Stomach smooth muscle (tissue), 2 donors: ENCODE results near the gene KIF3C.
A peak's percentile ranks its signal among the peaks of the same experiment; 100 is the strongest.
"Not testable (repeated sequence)": the region's sequence is repeated elsewhere in the genome, so short reads cannot be mapped to it uniquely, and the experiment has no call there.

Experiments used
- H3K27ac ChIP-seq: one replicate; pipeline ENCODE4 v1.7.0; 2013; ENCODE audit warnings: mild to moderate bottlenecking, low read length, inconsistent platforms
- H3K27me3 ChIP-seq, 2 donors: one replicate each; pipeline ENCODE4 v1.7.0; 2013; ENCODE audit warnings: low read length in 2 of 2; ENCODE audit not compliant: insufficient read depth in 2 of 2, control insufficient read depth in 1 of 2
- H3K36me3 ChIP-seq, 2 donors: one replicate each; pipeline ENCODE4 v1.7.0; 2013; ENCODE audit warnings: low read length in 2 of 2; ENCODE audit not compliant: control insufficient read depth in 2 of 2, insufficient read depth in 2 of 2
- H3K4me1 ChIP-seq: one replicate; pipeline ENCODE4 v1.7.0; 2013; ENCODE audit warnings: low read length; ENCODE audit not compliant: control insufficient read depth, insufficient read depth
- H3K4me3 ChIP-seq, 2 donors: one replicate each; pipeline ENCODE4 v1.7.0; 2013; ENCODE audit warnings: low read length in 2 of 2
- H3K9ac ChIP-seq, 2 donors: one replicate each; pipeline ENCODE4 v1.7.0; 2013; ENCODE audit warnings: low read length in 2 of 2, mild to moderate bottlenecking in 1 of 2
- H3K9me3 ChIP-seq, 2 donors: one replicate each; pipeline ENCODE4 v1.7.0; 2013; ENCODE audit warnings: low read length in 2 of 2; ENCODE audit not compliant: control insufficient read depth in 2 of 2
- donor health status: healthy.
- donor health status: Pancreatic carcinoma.

KIF3C gene

DNA sequence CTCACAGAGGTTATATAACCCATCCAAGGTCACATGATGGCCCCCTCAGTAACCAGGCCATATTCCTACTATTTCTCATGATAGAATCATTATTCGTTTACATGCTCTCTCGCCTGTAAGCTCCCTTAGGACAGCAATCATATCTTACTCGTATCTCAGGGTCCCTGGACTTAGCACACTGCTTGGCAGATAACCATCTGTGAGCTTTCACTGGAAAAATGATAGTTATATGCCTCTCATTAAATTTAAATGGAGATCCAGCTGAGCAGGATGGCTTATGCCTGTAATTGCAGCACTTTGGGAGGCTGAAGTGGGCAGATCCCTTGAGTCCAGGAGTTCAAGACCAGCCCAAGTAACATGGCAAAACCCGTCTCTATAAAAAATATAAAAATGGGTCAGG is 21.9 kb downstream of the KIF3C start:
- H3K4me3 ChIP-seq, result no peak overlapping the region
- no peaks in the 10 kb centered on the region for H3K27me3 ChIP-seq
- no peaks in the 10 kb centered on the region for H3K9me3 ChIP-seq
- no peaks in the 10 kb centered on the region for H3K36me3 ChIP-seq
- no peaks in the 10 kb centered on the region for H3K4me1 ChIP-seq
- no peak overlapping the region for H3K9ac ChIP-seq
- no peak overlapping the region for H3K27ac ChIP-seq

DNA sequence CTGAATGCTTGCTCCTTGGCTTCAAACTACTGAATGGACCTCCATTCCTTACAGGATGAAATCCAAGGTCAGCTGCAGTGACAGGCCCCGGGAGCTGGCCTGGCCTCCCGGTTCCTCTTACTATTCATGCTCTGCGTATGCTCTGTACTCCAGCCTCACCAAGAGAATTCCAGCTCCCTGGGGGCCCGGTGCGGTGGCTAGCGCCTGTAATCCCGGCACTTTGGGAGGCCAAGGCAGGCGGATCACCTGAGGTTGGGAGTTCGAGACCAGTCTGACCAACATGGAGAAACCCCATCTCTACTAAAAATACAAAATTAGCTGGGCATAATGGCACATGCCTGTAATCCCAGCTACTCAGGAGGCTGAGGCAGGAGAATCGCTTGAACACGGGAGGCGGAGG is 23.7 kb downstream of the KIF3C start:
- not testable (repeated sequence) for H3K27me3 ChIP-seq

DNA sequence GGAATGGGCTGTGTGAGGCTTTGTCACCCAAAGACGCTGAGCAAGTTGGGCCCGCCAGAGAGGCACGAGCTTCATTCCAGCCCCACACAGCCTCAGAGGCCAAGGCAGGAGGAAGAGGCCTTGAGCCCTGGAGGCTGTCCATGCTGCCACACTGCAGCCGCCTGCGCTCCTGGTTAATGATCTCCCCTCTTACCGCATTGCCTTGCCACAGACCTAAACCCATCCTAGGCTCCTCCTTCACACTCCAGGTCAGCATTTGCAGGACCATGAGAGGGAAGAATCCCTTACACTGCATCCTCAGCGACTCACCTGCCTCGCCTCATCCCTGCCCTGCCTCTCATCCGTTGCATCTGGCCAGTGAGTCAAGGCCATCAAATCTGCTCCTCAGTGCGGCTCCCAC is 24.6 kb downstream of the KIF3C start:
- H3K36me3 ChIP-seq, result no peaks in the 10 kb centered on the region
- no peaks in the 10 kb centered on the region for H3K4me1 ChIP-seq
- H3K9me3 ChIP-seq, result no peaks in the 10 kb centered on the region
- no peaks in the 10 kb centered on the region for H3K27me3 ChIP-seq
- H3K9ac ChIP-seq, result no peak overlapping the region
- H3K4me3 ChIP-seq, result no peak overlapping the region
- H3K27ac ChIP-seq, result no peak overlapping the region

More for the DNA sequence above, 23.7 kb downstream of the KIF3C start:
- not testable (repeated sequence) for H3K4me1 ChIP-seq, H3K9me3 ChIP-seq, H3K9ac ChIP-seq, H3K27ac ChIP-seq, H3K36me3 ChIP-seq, H3K4me3 ChIP-seq

DNA sequence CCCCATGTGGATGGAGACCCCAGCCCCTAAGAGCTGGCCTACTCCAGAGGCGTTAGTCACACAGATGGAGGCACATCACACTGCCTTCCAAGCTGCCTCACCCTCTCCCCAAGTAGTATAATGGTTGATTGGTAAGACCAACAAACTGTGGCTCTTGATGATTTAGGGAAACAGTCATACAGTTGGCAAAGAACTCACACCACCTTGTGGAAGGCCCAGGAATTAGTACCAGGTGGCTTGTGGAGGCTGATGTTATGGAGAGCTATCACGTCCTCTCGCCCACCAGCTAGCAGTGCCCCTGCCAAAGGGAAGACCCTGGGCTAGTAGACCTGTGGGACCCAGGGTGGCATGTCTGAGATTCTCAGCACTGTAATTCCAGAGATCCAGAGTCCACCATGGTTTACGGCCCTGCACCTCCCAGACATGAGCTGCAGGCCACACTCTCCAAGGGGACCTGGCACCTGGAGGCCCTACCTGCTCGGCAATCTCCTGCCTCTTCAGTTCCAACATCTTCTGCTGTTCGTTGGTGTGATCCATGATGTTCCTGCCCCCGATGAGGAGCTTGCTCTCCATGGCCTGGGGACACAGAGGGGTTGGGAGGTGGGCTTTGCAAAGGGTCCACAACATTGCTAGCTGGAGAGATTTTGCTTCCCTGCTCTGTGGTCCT is 26.3 kb downstream of the KIF3C start:
- no peak overlapping the region for H3K4me3 ChIP-seq
- H3K27ac ChIP-seq, result no peak overlapping the region
- H3K9me3 ChIP-seq, result no peaks in the 10 kb centered on the region
- no peaks in the 10 kb centered on the region for H3K27me3 ChIP-seq
- H3K4me1 ChIP-seq, result peaks cover 6% of the 10 kb centered on the region
- H3K9ac ChIP-seq, result no peak overlapping the region
- no peaks in the 10 kb centered on the region for H3K36me3 ChIP-seq

DNA sequence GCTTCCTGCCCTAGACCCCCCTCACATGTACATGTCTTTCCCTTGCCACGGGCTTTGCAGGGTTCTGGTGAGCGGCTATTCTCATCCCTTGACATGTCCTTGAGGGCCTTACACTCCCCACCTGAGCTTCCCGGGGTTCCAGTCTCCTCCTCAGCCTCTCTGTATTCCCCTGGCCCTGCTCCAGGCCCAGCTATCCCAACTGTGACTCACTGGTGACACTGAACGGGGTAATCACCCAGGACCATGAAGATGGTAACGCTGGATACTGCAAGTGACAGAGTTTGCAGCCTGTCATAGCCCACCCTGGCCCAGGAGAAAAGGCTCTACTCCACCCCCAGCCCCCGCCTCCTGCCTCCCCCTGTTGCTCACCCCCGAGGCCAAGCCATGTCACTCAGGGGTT is 27.3 kb downstream of the KIF3C start:
- no peaks in the 10 kb centered on the region for H3K27me3 ChIP-seq
- H3K9ac ChIP-seq, result no peak overlapping the region
- no peak overlapping the region for H3K27ac ChIP-seq
- peaks cover 8% of the 10 kb centered on the region for H3K4me1 ChIP-seq
- no peaks in the 10 kb centered on the region for H3K9me3 ChIP-seq
- H3K36me3 ChIP-seq, result no peaks in the 10 kb centered on the region
- no peak overlapping the region for H3K4me3 ChIP-seq

DNA sequence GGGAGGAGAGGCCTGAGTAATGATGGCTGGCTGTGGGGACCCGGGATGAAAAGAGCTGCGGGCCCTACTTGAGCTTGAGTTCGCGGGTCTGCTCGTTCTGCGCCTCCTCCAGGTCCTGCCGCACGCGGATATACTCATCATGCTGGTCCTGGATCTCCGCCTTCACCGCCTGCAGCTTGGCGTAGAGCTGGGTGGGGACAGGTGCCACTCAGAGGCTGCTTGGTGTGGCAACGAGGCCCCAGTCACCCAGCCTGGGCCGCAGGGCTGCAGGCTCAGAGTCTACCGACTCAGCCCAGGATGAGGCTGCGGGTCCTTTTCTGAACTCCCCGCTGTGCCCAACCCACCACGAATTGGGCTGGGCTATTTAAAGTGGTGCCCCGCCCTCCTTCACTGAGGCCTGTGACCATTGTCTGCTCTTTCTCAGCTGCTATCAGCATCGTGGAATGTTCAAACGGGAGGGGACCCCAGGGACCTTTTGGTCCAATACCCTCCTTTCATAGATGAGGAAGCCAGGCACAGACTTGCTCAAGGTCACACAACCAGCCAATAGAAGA is 28.0 kb downstream of the KIF3C start:
- Histone ChIP-seq H3K36me3 (no peaks in the 10 kb centered on the region), H3K4me1 (peaks cover 8% of the 10 kb centered on the region), H3K4me3 (no peak overlapping the region), H3K27ac (no peak overlapping the region), H3K9ac (no peak overlapping the region), H3K9me3 (no peaks in the 10 kb centered on the region), H3K27me3 (no peaks in the 10 kb centered on the region)

DNA sequence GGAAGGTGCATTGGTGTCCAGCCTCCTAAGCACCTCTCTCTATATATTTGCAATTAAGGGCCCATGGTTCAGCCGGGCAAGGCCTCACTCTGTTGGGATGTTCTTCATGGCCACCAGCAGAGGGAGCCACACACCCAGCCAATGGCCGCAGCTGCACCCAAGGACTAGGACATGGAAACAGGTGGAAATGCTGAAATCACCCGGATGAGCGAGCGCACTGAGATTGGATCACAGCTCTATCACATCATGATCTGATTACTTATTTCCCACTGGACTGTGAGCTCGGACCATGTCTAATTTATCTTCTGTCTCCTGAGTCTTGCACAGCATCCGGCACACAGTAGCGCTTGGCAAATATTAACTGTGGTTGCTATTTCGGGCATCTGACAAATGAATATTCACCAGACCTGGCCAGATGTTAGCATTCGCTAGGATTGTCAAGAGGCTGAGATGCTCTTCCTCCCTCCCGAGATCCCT is 31.2 kb downstream of the KIF3C start:
- Histone ChIP-seq H3K4me3 (peak overlapping the region in 1 of 2 donors; percentile 64), H3K27ac (no peak overlapping the region), H3K9me3 (no peaks in the 10 kb centered on the region), H3K4me1 (peaks cover 8% of the 10 kb centered on the region), H3K36me3 (no peaks in the 10 kb centered on the region), H3K27me3 (no peaks in the 10 kb centered on the region), H3K9ac (peak overlapping the region; percentile 47 to 60)

DNA sequence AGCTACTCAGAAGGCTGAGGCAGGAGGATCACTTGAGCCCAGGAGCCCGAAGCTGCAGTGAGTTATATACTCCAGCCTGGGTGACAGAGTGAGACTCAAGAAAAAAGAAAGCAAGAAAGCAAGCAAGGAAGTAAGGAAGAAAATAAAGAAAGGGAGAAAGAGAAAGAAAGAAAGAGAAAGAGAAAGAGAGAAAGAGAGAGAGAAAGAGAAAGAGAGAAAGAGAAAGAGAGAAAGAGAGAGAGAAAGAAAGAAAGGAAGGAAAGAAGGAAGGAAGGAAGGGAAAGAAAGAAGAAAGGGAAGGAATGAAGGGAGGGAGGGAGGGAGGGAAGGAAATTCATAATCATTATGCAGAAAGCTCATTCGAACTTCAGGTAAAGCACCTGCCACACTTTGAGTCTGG is 33.9 kb downstream of the KIF3C start:
- Histone ChIP-seq H3K4me3 (no peak overlapping the region), H3K9ac (no peak overlapping the region), H3K27ac (no peak overlapping the region), H3K4me1 (peaks cover 8% of the 10 kb centered on the region), H3K27me3 (no peaks in the 10 kb centered on the region), H3K9me3 (no peaks in the 10 kb centered on the region), H3K36me3 (no peaks in the 10 kb centered on the region)

DNA sequence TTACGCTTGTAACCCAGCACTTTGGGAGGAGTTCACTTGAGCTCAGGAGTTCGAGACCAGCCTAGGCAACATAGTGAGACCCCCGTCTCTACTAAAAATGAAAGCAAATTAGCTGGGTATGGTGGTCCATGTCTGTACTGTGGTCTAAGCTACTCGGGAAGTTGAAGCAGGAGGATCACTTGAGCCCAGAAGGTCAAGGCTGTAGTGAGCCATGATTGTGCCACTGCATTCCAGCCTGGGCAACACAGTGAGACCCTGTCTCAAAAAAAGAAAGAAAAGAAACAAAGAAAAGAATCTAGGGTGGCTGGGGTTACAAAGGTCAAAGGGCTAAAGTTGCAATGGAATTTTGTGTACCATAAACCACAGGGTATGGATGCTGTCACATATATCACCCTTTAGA is 41.3 kb downstream of the KIF3C start:
- no peaks in the 10 kb centered on the region for H3K27me3 ChIP-seq
- no peak overlapping the region for H3K4me3 ChIP-seq
- no peak overlapping the region for H3K27ac ChIP-seq
- no peaks in the 10 kb centered on the region for H3K36me3 ChIP-seq
- no peak overlapping the region for H3K9ac ChIP-seq
- H3K4me1 ChIP-seq, result no peaks in the 10 kb centered on the region
- H3K9me3 ChIP-seq, result no peaks in the 10 kb centered on the region

DNA sequence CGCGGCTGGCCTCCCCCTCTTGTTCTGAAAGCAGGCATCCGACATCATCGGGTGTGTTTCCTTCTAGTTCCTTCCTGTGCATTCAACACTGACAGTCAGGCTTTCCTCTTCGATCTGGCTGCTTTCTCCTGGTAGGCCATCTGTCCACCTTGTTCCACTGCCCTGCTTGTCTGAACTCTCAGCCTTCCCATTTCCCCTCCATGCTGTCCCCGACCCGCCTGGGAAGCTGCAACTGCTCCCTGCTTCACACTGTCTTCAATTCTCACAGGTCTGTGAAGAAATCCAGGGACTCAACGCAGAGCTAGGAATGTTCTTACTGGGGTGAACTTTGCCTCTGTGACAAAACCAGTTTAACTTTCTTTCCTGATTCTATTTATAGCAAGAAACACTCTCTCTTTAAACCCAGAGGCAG is 43.0 kb downstream of the KIF3C start:
- Histone ChIP-seq H3K9me3 (no peaks in the 10 kb centered on the region), H3K9ac (no peak overlapping the region), H3K4me1 (no peaks in the 10 kb centered on the region), H3K27me3 (no peaks in the 10 kb centered on the region), H3K36me3 (no peaks in the 10 kb centered on the region), H3K4me3 (no peak overlapping the region), H3K27ac (peak overlapping the region; percentile 24)

DNA sequence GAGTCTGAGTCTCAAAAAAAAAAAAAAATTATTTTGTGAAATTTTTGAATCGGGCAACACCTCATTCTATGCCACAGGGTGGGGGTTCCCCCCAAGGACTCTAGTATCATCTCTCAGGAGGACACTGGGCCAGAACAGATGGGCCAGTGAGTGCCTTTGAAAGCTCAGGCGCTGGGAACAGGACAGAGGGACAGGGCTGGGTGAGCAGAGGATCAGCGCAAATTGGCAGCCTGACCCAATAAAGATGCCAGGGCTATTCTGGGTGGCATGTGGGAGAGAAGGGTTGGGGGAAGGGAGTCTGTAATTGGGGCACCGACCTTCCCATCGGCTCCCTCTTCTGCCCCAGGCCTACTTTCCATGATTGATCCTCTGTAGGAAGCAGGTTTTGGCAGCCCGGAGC is 44.0 kb downstream of the KIF3C start:
- no peaks in the 10 kb centered on the region for H3K36me3 ChIP-seq
- no peaks in the 10 kb centered on the region for H3K4me1 ChIP-seq
- H3K4me3 ChIP-seq, result no peak overlapping the region
- H3K9me3 ChIP-seq, result no peaks in the 10 kb centered on the region
- H3K27ac ChIP-seq, result no peak overlapping the region
- no peaks in the 10 kb centered on the region for H3K27me3 ChIP-seq
- no peak overlapping the region for H3K9ac ChIP-seq
